ENCODE data around the gene ALDH1L2.

ALDH1L2 gene

GRCh38 chr12:105036937-105037649 is 47.2 kb downstream of the ALDH1L2 start:
- FAIRE-seq: no peak
- DNase-seq (ENCODE audit: insufficient read length, low spot score): no peak

DNA sequence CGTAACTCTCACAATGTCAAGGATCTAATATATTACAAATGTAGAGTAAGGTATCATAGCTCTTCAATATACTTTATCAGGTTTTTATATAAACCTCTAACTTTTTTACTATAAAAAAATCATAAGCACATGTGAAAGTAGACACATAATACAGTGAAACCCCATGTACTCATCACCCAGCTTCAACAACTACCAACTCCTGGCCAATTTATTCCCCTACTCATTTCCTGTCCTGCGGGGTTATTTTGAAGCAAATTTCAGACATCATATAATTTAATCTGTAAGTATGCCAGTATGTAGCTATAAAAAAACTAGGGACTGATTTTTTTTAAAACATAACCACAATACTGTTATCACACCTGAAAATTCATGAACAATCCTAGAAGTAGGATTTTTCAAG is 50.4 kb downstream of the ALDH1L2 start:
- FAIRE-seq: no peak

GRCh38 chr12:105032703-105033357 is 51.4 kb downstream of the ALDH1L2 start:
- FAIRE-seq: no peak
- DNase-seq (ENCODE audit: insufficient read length, low spot score): no peak

More for the DNA sequence above, 50.4 kb downstream of the ALDH1L2 start:
- DNase-seq (ENCODE audit: insufficient read length, low spot score): no peak

- FAIRE-seq: no peak
- no peak for DNase-seq (ENCODE audit: insufficient read length, low spot score)
Observed at GRCh38 chr12:105030820-105031807, 53.1 kb downstream of the ALDH1L2 start.

GRCh38 chr12:105026411-105026810 is 57.8 kb downstream of the ALDH1L2 start:
- FAIRE-seq (no peak), DNase-seq (ENCODE audit: insufficient read length, low spot score) (no peak)

DNA sequence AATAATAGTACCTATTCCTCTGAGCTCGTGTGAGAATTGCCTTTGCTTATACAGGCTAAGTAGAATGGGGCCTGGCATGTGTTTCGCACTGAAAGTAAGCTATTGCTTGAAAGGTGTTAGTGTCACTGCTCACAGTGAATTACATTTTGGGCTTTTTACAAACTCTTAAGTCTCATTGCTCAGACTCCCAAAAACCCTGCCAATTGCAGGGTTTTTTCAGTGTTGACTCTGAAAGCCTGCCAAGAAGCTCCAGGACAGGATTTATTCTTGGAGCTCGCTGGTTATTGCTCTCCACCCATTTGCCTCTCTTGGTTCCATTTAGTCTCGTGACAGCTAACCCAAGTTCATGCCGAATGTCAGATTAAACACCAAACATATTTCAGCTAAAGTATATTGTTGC is 58.4 kb downstream of the ALDH1L2 start:
- FAIRE-seq (no peak), DNase-seq (ENCODE audit: insufficient read length, low spot score) (no peak)

DNA sequence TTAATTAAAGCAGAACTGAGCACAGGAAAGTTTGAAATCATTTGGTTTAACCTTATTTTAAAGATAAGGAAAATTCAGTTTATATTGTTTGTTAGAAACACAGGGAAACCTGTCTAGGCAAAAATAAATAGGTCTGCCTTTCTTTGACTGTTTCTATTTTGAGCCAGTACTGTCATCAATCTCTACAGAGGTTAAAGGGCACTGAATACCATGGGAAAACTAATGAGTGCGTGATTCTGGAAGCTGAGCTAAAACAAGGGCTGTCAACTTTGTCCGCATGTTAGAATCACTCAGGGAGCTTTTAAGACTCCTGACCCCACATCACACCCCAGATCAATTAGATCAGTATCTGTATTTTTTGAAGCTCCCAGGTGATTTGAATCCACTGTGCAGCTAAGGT is 59.3 kb downstream of the ALDH1L2 start:
- DNase-seq (ENCODE audit: insufficient read length, low spot score) (no peak), FAIRE-seq (no peak)

DNA sequence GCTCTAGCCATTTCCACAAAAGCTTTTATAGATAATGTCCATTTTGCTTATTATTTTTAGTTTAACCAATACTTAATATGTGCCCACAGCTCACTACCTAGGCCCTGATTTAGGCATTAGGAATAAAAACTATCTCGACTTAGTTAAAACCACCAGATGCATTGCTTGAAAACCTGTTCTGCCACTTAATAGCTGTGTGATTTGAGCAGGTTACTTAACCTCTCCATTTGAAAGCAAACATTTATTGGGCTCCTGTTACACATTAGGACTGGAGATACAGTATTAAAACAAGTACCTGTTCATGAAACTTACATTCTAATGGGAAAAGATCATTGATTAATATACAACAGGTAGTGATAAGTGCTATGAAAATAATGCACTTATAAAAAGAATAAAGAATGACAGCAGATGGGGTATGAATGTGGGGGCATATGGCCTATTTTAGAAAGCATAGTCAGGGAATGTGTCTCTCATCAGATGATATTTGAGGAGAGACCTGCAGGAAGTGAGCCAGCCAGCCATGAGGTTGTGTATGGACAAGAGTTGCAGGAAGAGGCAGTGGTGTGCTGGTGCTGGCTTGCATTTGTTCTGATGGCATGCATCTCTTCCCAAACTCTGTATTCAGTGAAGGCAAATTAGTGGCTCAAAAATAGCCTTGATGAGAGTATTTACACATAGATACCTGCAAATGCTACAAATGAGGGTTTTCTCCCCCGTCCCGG is 63.9 kb downstream of the ALDH1L2 start:
- FAIRE-seq (no peak), DNase-seq (ENCODE audit: insufficient read length, low spot score) (no peak)

GRCh38 chr12:105018776-105019175 is 65.5 kb downstream of the ALDH1L2 start:
- no peak for DNase-seq (ENCODE audit: insufficient read length, low spot score)
- no peak for FAIRE-seq

DNA sequence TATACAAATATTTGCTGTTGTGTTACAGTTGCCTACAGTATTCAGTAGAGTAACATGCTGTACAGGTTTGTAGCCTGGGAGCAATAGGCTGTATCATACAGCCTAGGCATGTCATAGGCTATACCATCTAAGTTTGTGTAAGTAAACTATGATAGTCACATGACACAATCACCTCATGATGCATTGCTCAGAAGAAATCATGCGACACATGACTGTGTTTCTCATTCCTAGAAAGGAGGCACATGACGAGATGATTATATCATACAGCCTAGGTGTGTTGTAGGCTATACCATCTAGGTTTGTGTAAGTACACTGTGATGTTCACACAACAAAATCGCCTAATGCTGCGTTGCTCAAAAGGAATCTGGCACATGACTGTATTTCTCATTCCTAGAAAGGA is 66.2 kb downstream of the ALDH1L2 start:
- no peak for FAIRE-seq
- DNase-seq (ENCODE audit: insufficient read length, low spot score): no peak

DNA sequence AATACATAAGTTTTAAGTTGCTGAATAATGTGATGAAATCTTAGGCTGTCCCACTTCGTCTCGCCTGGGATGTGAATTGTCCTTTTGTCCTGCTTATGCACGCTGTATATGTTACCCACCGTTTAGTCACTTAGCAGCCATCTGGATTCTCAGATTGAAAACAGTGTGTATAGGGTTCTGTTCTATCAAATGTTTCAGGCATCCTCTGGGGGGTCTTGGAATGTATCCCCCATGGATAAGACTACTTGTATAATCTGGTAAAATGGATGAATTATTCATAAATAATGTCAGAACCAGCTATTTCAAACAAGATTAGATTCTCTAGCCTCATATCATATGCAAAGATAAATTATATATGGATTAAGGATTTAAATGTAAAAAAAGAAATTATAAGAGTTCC is 68.7 kb downstream of the ALDH1L2 start:
- DNase-seq (ENCODE audit: insufficient read length, low spot score) (no peak), FAIRE-seq (no peak)

- DNase-seq (ENCODE audit: insufficient read length, low spot score): no peak
Observed at GRCh38 chr12:105014603-105015002, 69.7 kb downstream of the ALDH1L2 start.

GRCh38 chr12:105013892-105014291 is 70.4 kb downstream of the ALDH1L2 start:
- DNase-seq (ENCODE audit: insufficient read length, low spot score) (no peak), FAIRE-seq (no peak)

More at GRCh38 chr12:105014603-105015002, 69.7 kb downstream of the ALDH1L2 start:
- no peak for FAIRE-seq

DNA sequence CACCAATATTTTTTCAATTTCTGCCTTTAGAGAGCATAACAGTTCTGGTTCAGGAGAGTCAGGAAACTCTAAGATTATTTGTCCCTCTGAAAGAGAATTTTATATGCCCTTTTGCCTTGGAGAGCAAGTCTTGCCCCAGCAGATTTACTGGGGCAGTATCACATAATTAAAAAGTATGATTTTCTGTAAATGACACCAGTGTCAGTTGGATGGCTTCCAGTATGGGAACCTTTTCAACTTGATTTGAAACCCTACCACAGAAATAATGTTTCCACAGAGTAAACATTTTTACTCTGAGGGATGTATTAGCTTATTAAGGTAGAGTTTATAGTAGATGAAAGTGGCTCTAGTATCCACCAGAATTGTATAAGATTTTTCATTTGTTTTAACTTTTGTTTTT is 82.8 kb downstream of the ALDH1L2 start:
- FAIRE-seq (no peak), DNase-seq (ENCODE audit: insufficient read length, low spot score) (no peak)

DNA sequence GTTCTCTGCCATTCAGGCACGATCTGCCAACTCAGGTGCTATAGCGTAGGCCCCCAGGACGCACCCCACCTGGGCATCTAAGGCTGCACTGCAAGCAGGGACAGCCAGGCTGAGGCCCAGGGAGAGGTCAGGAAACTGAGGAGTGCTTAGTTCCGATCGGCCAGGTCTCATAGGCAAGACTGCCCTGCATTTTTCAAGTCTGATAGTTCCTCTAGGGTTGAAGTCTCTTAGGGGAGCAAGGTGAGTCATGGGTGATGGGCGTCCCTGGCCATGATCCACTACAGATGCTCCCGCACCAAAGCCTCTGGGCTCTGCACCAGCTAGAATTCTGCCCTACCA is 84.9 kb downstream of the ALDH1L2 start:
- no peak for FAIRE-seq

DNA sequence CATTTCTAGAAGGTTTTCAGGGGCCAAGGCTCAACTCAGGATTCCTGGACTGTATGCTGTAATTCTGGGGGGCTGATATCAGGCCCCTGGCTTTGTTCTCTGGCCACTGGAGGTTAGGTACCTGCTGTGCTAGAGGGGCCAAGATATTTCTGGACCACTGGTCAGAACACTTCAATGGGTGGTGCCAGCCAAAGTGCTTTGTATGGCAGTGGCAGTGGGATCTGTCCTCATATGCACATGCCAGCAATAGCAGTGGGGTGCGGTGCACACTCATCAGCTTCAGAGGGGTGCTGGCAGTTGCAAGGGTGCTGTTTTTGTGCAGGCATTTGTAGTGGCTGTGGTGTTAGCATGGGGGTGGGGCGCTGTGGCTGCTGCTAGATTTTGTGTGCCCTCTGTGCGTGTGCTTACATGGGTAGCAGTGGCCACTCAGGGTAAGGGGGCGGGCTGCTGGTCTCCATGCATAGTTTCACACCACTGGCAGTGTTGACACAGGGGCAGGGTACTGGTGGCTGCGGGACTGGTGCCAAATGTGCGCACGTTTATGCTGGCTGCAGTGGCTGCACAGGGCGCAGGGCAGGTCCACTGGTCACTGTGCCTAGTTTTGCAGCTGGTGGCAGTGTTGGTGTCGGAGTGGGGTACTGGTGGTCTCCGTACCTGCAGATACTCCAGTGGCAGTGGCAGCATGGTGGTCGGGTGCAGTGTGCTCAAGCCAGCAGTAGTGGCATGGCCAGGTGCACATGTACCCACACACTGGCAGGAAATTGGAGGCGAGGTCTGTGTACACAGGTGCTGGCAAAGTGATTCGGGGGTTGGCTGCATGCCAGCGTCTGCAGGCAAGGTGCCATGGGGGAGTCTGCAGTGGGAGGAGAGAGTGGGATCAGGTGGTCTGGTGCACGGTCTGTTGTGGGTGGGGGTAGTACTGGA is 85.6 kb downstream of the ALDH1L2 start:
- DNase-seq (ENCODE audit: insufficient read length, low spot score) (no peak), FAIRE-seq (no peak)

More for the DNA sequence above, 84.9 kb downstream of the ALDH1L2 start:
- no peak for DNase-seq (ENCODE audit: insufficient read length, low spot score)

- FAIRE-seq: no peak
Observed at GRCh38 chr12:104997541-104997940, 86.7 kb downstream of the ALDH1L2 start.

GRCh38 chr12:104994336-104994735 is 89.9 kb downstream of the ALDH1L2 start:
- DNase-seq (ENCODE audit: insufficient read length, low spot score) (no peak), FAIRE-seq (no peak)

More at GRCh38 chr12:104997541-104997940, 86.7 kb downstream of the ALDH1L2 start:
- DNase-seq (ENCODE audit: insufficient read length, low spot score): no peak

DNA sequence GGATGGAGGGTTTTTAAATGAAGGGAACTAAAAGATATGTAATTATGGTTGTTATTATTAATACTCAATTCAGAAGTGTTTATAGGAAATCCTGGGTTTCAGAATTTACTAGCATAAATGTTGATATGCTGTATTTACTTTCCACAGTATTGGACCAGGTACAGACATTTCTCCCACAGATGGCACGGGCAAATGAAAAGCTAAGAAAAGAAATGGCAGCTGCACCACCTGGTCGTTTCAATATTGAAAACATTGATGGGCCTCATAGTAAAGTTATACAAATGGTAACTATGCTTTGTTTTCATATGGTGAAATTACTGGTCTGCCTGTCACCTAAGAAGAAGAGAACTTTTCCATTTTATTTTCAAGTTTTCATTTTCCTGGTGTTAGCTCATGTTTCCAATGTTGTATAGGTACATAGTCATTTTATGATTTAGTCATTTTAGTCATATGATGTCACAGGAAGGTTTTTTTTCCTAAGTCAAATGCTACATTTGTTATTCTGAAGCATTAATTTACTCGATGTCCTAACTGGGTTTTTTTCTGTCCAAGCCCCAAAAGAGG is 92.6 kb downstream of the ALDH1L2 start:
- FAIRE-seq (no peak), DNase-seq (ENCODE audit: insufficient read length, low spot score) (no peak)
